IPS-11a (cell line): ENCODE data around the gene PIGV.

Experiments
- H3K4me3 ChIP-seq: one replicate; pipeline ENCODE4 v1.5.1; 2013; ENCODE audit warnings: low read depth, low read length, control low read depth

Gene PIGV

GRCh38 chr1:26787706-26788514 is at the start of gene PIGV:
Gene PIGV (plus strand): TSS chr1:26787950. CDS start chr1:26790816, 2,866 bp downstream.
- H3K4me3 ChIP-seq, result peak within 1 kb of the TSS; percentile 82

GRCh38 chr1:26739329-26739914 is 48.3 kb upstream of the PIGV start:
- H3K4me3 ChIP-seq, result no peak overlapping the region

- no peak overlapping the region for H3K4me3 ChIP-seq
Observed at GRCh38 chr1:26740023-26740634, 47.6 kb upstream of the PIGV start.

- no peak overlapping the region for H3K4me3 ChIP-seq
Observed at GRCh38 chr1:26740952-26741351, 46.8 kb upstream of the PIGV start.

GRCh38 chr1:26743426-26744059 is 44.2 kb upstream of the PIGV start:
- H3K4me3 ChIP-seq, result no peak overlapping the region

- no peak overlapping the region for H3K4me3 ChIP-seq
Observed at GRCh38 chr1:26744075-26744959, 43.4 kb upstream of the PIGV start.

GRCh38 chr1:26745191-26745590 is 42.6 kb upstream of the PIGV start:
- H3K4me3 ChIP-seq, result no peak overlapping the region

- no peak overlapping the region for H3K4me3 ChIP-seq
Observed at GRCh38 chr1:26747048-26747447, 40.7 kb upstream of the PIGV start.

- no peak overlapping the region for H3K4me3 ChIP-seq
Observed at GRCh38 chr1:26748351-26748750, 39.4 kb upstream of the PIGV start.

GRCh38 chr1:26749458-26749857 is 38.3 kb upstream of the PIGV start:
- H3K4me3 ChIP-seq, result no peak overlapping the region

GRCh38 chr1:26750428-26750827 is 37.3 kb upstream of the PIGV start:
- no peak overlapping the region for H3K4me3 ChIP-seq

- no peak overlapping the region for H3K4me3 ChIP-seq
Observed at GRCh38 chr1:26752519-26752918, 35.2 kb upstream of the PIGV start.

- H3K4me3 ChIP-seq, result no peak overlapping the region
Observed at GRCh38 chr1:26754086-26754874, 33.5 kb upstream of the PIGV start.

GRCh38 chr1:26758358-26758757 is 29.4 kb upstream of the PIGV start:
- no peak overlapping the region for H3K4me3 ChIP-seq

GRCh38 chr1:26759531-26759930 is 28.2 kb upstream of the PIGV start:
- H3K4me3 ChIP-seq, result no peak overlapping the region

GRCh38 chr1:26761217-26761616 is 26.5 kb upstream of the PIGV start:
- H3K4me3 ChIP-seq, result no peak overlapping the region

GRCh38 chr1:26767714-26768113 is 20.0 kb upstream of the PIGV start:
- H3K4me3 ChIP-seq, result no peak overlapping the region

- no peak overlapping the region for H3K4me3 ChIP-seq
Observed at GRCh38 chr1:26768755-26769154, 19.0 kb upstream of the PIGV start.

GRCh38 chr1:26771285-26771642 is 16.5 kb upstream of the PIGV start:
- H3K4me3 ChIP-seq, result no peak overlapping the region
